HTERT RPE-1 (cell line): ENCODE results near the gene TRPC6.

Experiments used
- in situ Hi-C: fragments of 300-500 bp; cut with MboI; formaldehyde crosslinking; loops from 4 replicates; pipeline ENCODE4 v1.14.3; 2020; ENCODE audit warnings: low sequenced_read_pairs

Gene TRPC6

DNA sequence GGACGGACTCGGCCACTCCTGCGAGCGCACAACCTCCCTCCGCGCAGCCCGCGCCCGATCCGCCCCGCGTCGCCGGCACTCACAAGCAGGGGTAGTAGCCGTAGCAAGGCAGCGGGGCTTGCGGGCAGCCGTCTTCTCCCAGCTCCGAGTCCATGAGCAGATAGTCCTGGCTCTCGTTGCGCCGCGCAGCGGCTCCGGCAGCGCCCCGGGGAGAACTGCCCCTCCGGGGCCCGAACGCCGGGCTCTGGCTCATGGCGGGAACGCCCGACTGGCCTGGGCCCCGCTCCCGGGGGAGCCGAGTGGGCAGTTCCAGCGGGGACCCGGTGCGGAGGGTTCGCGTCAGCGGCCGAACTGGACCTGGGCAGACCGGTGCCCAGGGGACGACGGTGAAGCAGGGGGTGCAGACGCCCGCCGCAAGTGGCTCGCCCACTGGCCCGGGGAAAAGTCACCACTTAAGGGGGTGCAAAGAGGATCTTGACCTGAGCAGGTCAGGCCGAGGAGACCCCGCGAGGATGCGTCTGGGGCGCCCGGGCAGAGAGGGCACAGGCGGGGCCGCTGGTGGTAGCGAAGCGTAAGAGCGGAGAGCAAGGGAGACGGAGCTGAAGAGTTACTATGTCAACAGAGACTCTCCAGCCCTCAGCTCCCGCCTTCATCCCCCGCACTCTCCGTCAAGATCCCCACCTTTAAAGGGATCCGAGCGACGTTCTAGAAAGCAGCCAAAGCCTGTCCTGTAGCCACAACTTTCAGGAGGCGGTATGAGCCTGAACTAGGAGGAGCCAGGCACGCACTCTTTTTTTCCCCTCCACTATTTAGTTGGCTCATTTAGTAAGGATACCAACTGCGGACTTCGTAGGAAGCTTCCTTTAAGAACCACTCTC is at the start of gene TRPC6:
TSS of gene TRPC6 (minus strand) at position 757 of the 878 bp plus-strand sequence. CDS start at position 253, 504 bp downstream.
- in situ Hi-C loops, result no loop called here

- in situ Hi-C loops, result no loop called here
These were observed 36.2 kb upstream of the TRPC6 start for GRCh38 chr11:101620026-101620425.

DNA sequence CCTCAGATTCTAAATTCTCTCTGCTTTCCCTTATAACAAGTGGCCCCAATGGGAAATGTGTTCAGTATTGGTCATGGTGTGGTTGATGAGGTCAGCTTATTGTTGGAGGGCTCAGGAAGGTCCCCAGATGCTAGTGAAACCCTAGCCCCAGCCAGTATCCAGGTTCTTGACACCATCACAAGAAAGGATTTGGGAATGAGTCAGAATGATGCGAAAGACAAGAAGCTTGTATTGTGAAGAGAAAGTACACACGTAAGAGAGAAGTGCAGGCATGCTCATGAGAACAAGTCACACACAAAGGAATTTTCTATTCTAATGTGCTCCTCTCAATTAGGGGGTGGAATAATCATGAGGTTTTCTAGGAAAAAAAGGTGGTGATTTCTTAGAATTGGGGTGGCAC is 34.9 kb upstream of the TRPC6 start:
- in situ Hi-C loops, result no loop called here

GRCh38 chr11:101617735-101618332 is 34.0 kb upstream of the TRPC6 start:
- in situ Hi-C loops, result no loop called here

DNA sequence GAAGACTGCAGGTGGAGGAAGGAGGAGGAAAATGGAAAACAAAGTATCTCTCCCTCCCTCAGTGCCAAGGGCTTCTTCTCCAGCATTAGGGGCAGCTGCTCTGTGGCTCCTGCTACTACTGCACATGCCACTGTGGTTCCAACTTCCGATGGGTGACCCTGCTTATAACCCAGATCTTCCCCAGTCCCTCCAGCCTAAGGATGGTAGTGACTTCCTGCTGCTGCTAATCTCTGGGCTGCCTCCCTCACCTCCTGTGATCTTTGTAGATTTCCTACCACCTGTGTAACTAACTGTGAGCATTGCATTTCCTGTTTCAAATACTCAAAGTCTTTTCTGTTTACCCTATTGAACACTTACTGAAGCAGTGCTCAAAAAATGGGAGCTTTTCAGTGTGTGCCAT is 28.7 kb upstream of the TRPC6 start:
- in situ Hi-C loops, result no loop called here

DNA sequence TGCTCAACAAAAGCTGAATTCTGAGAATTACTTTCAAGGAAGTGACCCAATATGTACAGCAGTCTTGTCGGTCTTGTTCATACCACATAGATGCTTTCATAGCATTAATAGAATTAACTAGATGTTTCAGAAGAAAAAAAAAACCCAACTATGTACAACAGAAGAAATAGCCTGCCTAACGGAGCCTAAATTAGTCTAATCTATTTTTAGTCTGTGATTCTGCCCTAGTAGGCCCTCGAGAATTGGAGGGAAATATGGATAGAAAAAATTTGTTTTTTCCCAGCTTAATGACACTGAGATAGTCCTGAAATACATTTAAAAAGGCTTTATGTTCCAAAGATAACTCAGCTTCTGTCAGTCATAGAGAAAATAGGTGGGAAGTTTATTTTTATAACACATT is 17.1 kb upstream of the TRPC6 start:
- in situ Hi-C loops, result no loop called here

DNA sequence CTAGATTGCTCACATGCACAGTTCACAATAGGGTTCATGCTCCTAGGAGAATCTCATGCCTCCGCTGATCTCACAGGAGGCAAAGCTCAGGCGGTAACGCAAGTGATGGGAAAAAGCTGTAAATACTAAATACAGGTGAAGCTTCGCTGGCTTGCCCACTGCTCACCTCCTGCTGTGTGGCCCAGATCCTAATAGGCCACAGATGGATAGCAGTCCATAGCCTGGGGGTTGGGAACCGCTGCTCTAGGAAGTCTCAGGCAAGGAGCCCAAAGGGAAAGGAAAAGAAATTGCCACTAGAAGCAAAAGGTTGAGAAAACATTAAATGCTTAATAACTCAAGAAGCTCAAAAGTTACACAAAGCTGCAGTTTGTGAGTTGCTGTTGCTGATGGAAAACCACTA is 3.2 kb upstream of the TRPC6 start:
- in situ Hi-C loops, result no loop called here

DNA sequence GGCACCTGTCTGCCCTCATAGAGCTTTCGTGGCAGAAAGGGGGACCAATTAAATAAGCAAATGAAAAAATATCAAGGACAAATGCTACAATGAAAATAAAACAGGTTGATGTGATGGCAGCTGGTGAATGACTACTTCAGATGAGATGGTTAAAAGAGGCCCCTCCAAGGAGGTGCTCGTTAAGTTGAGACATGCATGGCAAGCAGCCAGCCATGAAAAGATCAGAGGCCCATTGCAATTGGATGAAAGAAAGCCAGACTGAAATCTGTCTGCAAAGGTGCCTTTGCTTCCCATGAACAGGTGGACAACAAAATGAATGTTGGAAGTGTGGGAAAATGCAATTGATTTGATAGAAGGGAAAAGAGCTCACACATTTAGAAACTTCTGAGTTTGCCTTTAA is 848 bp upstream of the TRPC6 start:
- in situ Hi-C loops, result no loop called here

DNA sequence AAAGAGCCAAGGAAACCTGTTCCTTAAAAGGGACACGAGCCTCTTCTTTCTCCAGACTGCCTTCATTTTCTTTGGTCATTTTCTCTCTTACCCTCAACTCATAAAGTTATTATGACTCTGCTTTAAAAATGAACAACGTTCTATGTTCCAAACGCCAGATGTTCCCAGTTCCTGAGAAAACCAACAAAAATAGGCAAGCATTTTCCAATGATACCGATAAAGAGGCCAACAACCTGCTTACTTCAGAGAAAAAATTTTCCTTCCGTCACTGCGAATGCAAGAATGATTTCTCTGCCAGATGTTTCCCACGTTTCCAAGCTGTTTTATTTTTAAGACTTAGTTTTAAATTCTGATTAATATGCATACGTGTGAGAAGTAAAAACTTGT is 315 bp upstream of the TRPC6 start:
- in situ Hi-C loops, result no loop called here

GRCh38 chr11:101582989-101583250 is 887 bp downstream of the TRPC6 start:
- in situ Hi-C loops, result no loop called here

GRCh38 chr11:101582236-101582988 is 1.4 kb downstream of the TRPC6 start:
- in situ Hi-C loops, result no loop called here

DNA sequence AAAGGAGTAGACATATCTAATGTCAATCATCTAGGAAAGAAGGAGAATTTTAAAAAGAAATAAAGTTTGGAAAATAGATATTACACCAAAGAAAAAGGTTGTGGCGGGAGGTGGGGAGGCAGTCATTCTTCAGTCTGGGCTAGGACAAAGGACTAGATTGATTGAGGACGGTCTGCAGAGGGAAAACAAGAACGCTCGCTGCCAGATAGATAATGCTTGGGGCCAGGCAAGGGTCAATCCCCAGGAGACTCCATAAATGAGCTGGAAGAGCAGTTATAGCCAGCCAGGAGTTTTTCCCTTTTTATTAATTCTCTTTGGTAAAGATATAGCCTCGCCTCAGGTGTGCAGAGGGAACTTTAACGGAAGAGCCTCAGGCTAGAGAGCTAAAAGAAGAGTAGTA is 6.3 kb downstream of the TRPC6 start:
- in situ Hi-C loops, result no loop called here

- in situ Hi-C loops, result no loop called here
These were observed 7.4 kb downstream of the TRPC6 start for GRCh38 chr11:101576456-101576855.

- in situ Hi-C loops, result no loop called here
These were observed 8.9 kb downstream of the TRPC6 start for GRCh38 chr11:101574886-101575285.

- in situ Hi-C loops, result no loop called here
These were observed 16.7 kb downstream of the TRPC6 start for GRCh38 chr11:101567071-101567470.

GRCh38 chr11:101566626-101567025 is 17.2 kb downstream of the TRPC6 start:
- in situ Hi-C loops, result no loop called here

DNA sequence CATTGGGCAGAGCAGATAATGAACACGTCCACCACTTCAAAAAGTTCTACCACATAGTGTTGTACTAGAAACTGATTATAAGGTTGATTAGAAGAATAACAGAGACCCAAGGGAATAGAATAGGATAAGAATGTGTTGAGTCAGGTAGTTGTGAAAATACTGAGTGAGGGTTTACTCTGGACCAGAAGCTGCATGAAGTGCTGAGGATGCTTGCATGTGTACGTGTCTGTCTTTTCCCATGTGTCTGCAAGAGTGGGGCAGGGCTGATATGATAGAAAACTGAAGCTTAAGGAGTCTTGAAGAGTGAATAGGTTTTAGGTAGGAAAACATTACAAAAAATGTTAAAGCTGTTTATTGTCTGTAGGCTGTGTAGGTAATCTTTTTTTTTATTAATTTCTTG is 20.6 kb downstream of the TRPC6 start:
- in situ Hi-C loops, result no loop called here

GRCh38 chr11:101555366-101555765 is 28.4 kb downstream of the TRPC6 start:
- in situ Hi-C loops, result no loop called here

GRCh38 chr11:101553891-101554292 is 29.9 kb downstream of the TRPC6 start:
- in situ Hi-C loops, result no loop called here

DNA sequence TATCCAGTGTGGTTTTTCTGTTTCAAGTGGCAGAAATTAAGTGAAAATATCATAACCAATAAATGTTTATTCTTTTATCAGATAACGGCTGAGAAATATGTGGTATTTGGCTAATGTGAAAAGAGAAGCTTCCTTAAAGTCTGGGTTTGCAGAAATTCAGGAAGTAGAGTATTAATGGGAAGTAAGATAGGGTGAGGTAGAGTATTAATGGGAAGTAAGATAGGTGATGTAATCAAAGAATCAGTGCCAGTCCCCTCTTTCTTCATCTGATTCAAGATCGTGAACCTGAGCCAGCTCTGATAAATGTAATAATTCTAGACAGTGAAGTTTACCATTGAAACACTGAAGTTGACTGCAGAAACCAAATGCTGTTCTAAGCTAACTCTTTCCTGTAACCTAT is 30.9 kb downstream of the TRPC6 start:
- in situ Hi-C loops, result no loop called here

DNA sequence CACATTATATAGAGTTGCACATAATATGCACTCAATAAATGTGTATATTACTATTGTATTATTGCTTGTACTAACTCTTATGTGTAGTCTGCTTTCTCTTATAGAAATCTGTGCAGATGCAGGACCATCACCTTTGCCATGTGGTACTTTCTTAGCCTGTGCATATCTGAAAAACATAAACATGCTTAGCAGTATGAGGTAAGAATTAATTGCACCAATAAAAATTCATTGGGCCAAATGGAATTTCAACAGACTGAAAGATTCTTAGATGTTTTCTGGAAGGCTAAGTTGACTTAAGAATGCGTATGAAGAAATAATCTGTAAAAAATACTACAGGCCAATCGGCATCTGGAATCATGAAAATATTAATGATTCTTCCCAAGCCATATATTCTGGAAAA is 55.3 kb downstream of the TRPC6 start:
- in situ Hi-C loops, result no loop called here

DNA sequence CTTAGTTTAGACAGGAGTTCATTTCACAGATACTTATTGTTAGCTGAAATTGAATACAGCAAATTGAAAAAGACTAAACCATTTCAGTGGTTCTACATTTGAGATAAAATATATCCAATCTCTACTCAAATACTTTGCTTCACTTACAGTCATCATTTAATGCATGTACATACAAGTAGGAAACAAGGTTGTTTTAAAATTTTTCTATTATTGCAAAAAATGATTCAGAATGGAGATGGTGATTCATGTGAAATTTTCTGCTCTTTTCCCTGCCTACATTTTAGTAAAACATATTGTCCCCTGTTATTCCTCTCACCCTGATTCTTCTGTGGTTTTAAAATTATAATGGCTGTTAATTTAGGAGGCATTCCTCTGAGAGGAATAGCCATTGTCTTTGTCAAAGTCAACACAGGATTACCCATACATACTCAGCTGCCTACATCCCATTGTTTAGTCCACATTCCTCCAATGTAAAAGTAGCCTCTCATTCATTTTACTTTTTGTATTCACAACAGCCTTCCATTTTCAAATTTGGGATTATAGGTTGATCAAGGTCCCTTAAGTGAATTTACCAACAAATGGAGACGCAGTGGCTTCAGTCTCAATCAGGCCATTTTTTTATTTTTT is 60.1 kb downstream of the TRPC6 start:
- in situ Hi-C loops, result no loop called here
